ENCODE measurements around the gene ZSCAN22. TPM values are rescaled to one million over a fixed set of nuclear protein-coding genes. Genes with fewer than 3 reads are reported as not detected.
"Not testable (repeated sequence)": the region's sequence is repeated elsewhere in the genome, so short reads cannot be mapped to it uniquely, and the experiment has no call there.

Gene ZSCAN22
- total RNA-seq, 2 experiments from 2014 or later, result 4.4 to 6.3 TPM

DNA sequence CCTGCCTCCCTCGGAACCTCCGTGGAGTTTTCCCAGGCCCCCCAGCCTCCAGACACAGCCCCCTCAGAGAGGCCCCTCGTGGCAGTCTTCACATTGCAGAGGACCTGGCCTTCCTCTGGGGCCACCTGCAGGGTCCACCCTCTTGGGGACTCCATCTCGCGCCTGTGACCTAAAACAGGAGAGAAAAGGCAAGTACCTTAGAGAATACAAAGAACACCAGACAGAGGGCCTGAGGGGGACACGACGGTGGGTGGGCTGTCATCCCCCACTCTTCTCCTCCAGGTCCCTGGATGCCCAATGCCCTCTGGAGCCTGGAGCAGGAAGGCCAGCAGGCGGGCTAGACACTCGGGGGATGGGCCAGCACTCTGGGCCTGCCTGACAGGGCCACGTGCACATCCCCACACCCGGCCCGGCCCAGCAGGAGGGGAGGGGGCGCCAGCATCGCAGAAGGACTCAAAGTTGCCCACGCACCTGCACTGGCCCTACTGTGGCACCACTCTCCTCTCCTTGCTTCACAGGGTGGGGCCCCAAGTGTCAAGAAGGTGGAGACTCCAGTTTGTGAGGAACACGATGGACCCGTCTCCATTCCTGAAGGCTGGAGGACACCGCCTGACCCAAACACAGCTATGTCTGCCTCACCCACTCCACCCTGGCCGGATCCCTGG is 30.8 kb downstream of the ZSCAN22 start:
- ATAC-seq (no peak), DNase-seq (no peak)
- Mint-ChIP-seq H3K9me3 (ENCODE audit: low read depth) (no peaks in the 10 kb centered on the region), H3K4me1 (peaks cover 39% of the 10 kb centered on the region), H3K27me3 (no peaks in the 10 kb centered on the region), H3K27ac (no peak overlapping the region), H3K4me3 (no peak overlapping the region), H3K36me3 (no peaks in the 10 kb centered on the region)
- CTCF ChIA-PET, result interaction anchor here (1.1 kb wide), 1 partner anchor 156 kb away, joined by 3 read pairs; no protein-coding TSS in a partner anchor

- peak overlapping the region; percentile 95 for H3K4me3 Mint-ChIP-seq
- ATAC-seq (peak; percentile 16), DNase-seq (peak; percentile 70)
- no peaks in the 10 kb centered on the region for H3K36me3 Mint-ChIP-seq
- H3K9me3 Mint-ChIP-seq (ENCODE audit: low read depth), result no peaks in the 10 kb centered on the region
- CTCF ChIA-PET, result interaction anchor here (1.3 to 2.4 kb wide), 7 partner anchors 14 to 178 kb away, joined by 4 to 16 read pairs (median 7); partner anchors contain the start of genes ZBTB45, ZNF274, ZNF584 and ZSCAN22
- H3K27ac Mint-ChIP-seq, result peak overlapping the region; percentile 90
- H3K4me1 Mint-ChIP-seq, result peaks cover 20% of the 10 kb centered on the region
- no peaks in the 10 kb centered on the region for H3K27me3 Mint-ChIP-seq
Observed at GRCh38 chr19:58361900-58362271, 35.1 kb downstream of the ZSCAN22 start.

- Mint-ChIP-seq H3K4me3 (peak within 1 kb of the TSS; percentile 95), H3K4me1 (peaks cover 18% of the 10 kb centered on the region), H3K36me3 (no peaks in the 10 kb centered on the region), H3K27me3 (no peaks in the 10 kb centered on the region), H3K27ac (peak within 1 kb of the TSS; percentile 90), H3K9me3 (ENCODE audit: low read depth) (no peaks in the 10 kb centered on the region)
- DNase-seq (peak; percentile 98), ATAC-seq (peak; percentile 91)
- CTCF ChIA-PET, result interaction anchor here (0.8 to 2.4 kb wide), 10 partner anchors 13 to 179 kb away, joined by 3 to 16 read pairs (median 6); partner anchors contain the start of genes ZBTB45, ZNF274, ZNF544 and ZNF584
Observed at GRCh38 chr19:58362272-58362994, 35.6 kb downstream of the ZSCAN22 start, which contains the start of gene ZNF497. TSS of gene ZNF497 (minus strand) at chr19:58362751. CDS start at chr19:58357635, 5,116 bp downstream.

DNA sequence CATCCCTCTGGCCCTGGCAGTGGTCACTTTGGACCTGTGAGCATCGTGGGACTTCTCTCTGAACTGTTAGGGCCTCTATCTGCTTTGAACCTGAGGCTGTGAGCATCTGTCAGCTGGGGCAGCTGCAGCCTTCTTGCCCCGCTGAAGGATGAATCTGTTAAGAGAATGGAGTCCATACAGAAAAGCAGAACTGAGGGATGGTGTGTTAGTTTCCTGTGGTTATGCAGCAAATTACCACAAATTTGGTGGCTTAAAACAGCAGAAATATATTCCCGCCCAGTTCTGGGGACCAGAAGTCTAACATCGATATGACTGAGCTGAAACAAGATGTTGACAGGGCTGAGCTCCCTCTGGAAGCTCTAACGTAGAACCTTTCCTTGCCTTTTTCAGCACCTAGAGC is 37.4 kb downstream of the ZSCAN22 start:
- no peak for ATAC-seq
- no peak overlapping the region for H3K4me3 Mint-ChIP-seq
- CTCF ChIA-PET, result interaction anchor here (1.2 to 2.0 kb wide), 2 partner anchors 150 to 156 kb away, joined by 4 to 5 read pairs; partner anchors contain the start of gene ZBTB45
- no peaks in the 10 kb centered on the region for H3K36me3 Mint-ChIP-seq
- H3K27me3 Mint-ChIP-seq, result no peaks in the 10 kb centered on the region
- peaks cover 18% of the 10 kb centered on the region for H3K4me1 Mint-ChIP-seq
- DNase-seq, result no peak
- H3K27ac Mint-ChIP-seq, result no peak overlapping the region
- no peaks in the 10 kb centered on the region for H3K9me3 Mint-ChIP-seq (ENCODE audit: low read depth)

- Mint-ChIP-seq H3K36me3 (no peaks in the 10 kb centered on the region), H3K27ac (no peak overlapping the region), H3K4me3 (no peak overlapping the region), H3K27me3 (no peaks in the 10 kb centered on the region), H3K4me1 (peaks cover 11% of the 10 kb centered on the region), H3K9me3 (ENCODE audit: low read depth) (no peaks in the 10 kb centered on the region)
- CTCF ChIA-PET, result no interaction called here
- ATAC-seq (no peak), DNase-seq (no peak)
Observed at GRCh38 chr19:58366585-58367430, 40.0 kb downstream of the ZSCAN22 start.

DNA sequence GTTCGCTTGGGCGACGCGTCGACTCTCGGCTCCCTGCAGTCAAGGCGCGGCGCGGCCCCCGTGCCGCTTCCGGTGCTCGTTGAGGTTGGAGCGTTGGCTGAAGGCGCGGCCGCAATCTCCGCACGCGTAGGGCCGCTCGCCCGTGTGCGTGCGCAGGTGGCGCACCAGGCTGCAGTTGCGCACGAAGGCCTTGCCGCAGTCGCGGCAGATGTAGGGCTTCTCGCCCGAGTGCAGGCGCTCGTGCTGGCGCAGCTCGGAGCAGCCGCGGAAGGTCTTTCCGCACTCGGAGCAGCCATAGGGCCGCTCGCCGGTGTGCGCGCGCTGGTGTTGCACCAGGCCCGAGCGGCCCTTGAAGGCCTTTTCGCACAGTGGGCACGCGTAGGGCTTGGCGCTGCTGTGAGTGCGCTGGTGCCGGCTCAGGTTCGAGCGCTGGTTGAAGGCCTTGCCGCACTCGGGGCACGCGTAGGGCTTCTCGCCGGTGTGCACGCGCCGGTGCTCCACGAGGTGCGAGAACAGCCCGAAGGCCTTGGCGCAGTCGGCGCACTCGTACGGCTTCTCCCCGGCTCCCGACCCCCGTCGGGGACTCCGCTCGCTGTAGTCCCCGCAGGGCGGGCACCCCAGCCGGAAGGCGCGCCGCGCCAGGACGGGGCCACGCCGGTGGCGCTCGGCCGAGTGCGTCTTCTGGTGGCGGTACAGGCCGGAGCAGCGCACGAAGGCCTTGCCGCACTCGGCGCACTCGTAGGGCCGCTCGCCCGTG is 41.1 kb downstream of the ZSCAN22 start:
- H3K27me3 Mint-ChIP-seq, result no peaks in the 10 kb centered on the region
- H3K27ac Mint-ChIP-seq, result no peak overlapping the region
- no peaks in the 10 kb centered on the region for H3K9me3 Mint-ChIP-seq (ENCODE audit: low read depth)
- CTCF ChIA-PET, result no interaction called here
- H3K36me3 Mint-ChIP-seq, result no peaks in the 10 kb centered on the region
- no peak overlapping the region for H3K4me3 Mint-ChIP-seq
- peaks cover 5% of the 10 kb centered on the region for H3K4me1 Mint-ChIP-seq
- DNase-seq (no peak), ATAC-seq (no peak)

- Mint-ChIP-seq H3K4me1 (peaks cover 4% of the 10 kb centered on the region), H3K27me3 (no peaks in the 10 kb centered on the region)
- no peak for DNase-seq
Observed at GRCh38 chr19:58368561-58369360, 42.0 kb downstream of the ZSCAN22 start.

GRCh38 chr19:58372311-58373133 is 45.7 kb downstream of the ZSCAN22 start:
- Mint-ChIP-seq H3K4me1 (no peaks in the 10 kb centered on the region), H3K27me3 (no peaks in the 10 kb centered on the region), H3K4me3 (no peak overlapping the region), H3K36me3 (no peaks in the 10 kb centered on the region), H3K27ac (no peak overlapping the region), H3K9me3 (ENCODE audit: low read depth) (no peaks in the 10 kb centered on the region)
- ATAC-seq, result no peak
- DNase-seq, result no peak
- CTCF ChIA-PET, result interaction anchor here (1.2 kb wide), 1 partner anchor 24 kb away, joined by 3 read pairs; no protein-coding TSS in a partner anchor

More at GRCh38 chr19:58368561-58369360, 42.0 kb downstream of the ZSCAN22 start:
- CTCF ChIA-PET, result no interaction called here
- Mint-ChIP-seq H3K27ac (no peak overlapping the region), H3K4me3 (no peak overlapping the region), H3K36me3 (no peaks in the 10 kb centered on the region), H3K9me3 (ENCODE audit: low read depth) (no peaks in the 10 kb centered on the region)
- ATAC-seq, result no peak

DNA sequence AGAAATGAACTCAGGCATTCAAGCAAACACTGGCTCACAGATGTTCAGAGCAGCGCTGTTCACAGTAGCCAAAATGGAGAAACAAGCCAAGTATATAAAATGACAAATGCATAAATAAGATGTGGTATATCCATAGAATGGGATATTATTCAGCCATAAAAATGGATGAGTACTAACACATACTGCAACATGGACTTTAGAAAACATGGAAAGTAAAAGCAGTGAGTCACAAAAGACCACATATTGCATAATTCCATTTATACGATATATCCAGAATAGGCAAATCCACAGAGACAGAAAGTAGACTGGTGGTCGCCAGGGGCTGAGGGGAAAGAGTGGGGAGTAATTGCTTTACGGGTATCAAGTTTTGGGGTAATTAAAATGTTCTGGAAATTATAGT is 47.4 kb downstream of the ZSCAN22 start:
- CTCF ChIA-PET, result interaction anchor here (1.2 kb wide), 1 partner anchor 26 kb away, joined by 3 read pairs; no protein-coding TSS in a partner anchor
- H3K4me1 Mint-ChIP-seq, result peaks cover 5% of the 10 kb centered on the region
- no peak for ATAC-seq
- DNase-seq, result no peak
- no peak overlapping the region for H3K27ac Mint-ChIP-seq
- H3K36me3 Mint-ChIP-seq, result no peaks in the 10 kb centered on the region
- no peaks in the 10 kb centered on the region for H3K9me3 Mint-ChIP-seq (ENCODE audit: low read depth)
- no peaks in the 10 kb centered on the region for H3K27me3 Mint-ChIP-seq
- H3K4me3 Mint-ChIP-seq, result no peak overlapping the region

GRCh38 chr19:58376724-58377123 is 49.9 kb downstream of the ZSCAN22 start:
- CTCF ChIA-PET, result interaction anchor here (1.7 kb wide), 1 partner anchor 14 kb away, joined by 7 read pairs; the partner anchor contains the start of gene ZNF497
- peaks cover 20% of the 10 kb centered on the region for H3K4me1 Mint-ChIP-seq
- not testable (repeated sequence) for H3K27me3 Mint-ChIP-seq; ATAC-seq; H3K9me3 Mint-ChIP-seq (ENCODE audit: low read depth); DNase-seq; H3K36me3 Mint-ChIP-seq; H3K27ac Mint-ChIP-seq; H3K4me3 Mint-ChIP-seq

- peaks cover 24% of the 10 kb centered on the region for H3K4me1 Mint-ChIP-seq
- CTCF ChIA-PET, result interaction anchor here (0.9 to 1.0 kb wide), 2 partner anchors 16 to 141 kb away, joined by 3 to 6 read pairs; partner anchors contain the start of genes ZBTB45 and ZNF497
Observed at GRCh38 chr19:58379246-58379645, 52.5 kb downstream of the ZSCAN22 start.

More at GRCh38 chr19:58379246-58379645, 52.5 kb downstream of the ZSCAN22 start:
- ATAC-seq (no peak), DNase-seq (no peak)
- Mint-ChIP-seq H3K27me3 (no peaks in the 10 kb centered on the region), H3K27ac (peak overlapping the region; percentile 93), H3K9me3 (ENCODE audit: low read depth) (no peaks in the 10 kb centered on the region), H3K4me3 (peak overlapping the region; percentile 93), H3K36me3 (no peaks in the 10 kb centered on the region)

Data from activated CD8-positive, alpha-beta memory T cell treated with anti-CD3 and anti-CD28 coated beads, Interleukin-2, amount 10 ng/mL, durations not matched to agents 7 days and 5 days (primary cell).